ENCODE results near the gene MRTFA. TPM values are rescaled to one million over a fixed set of nuclear protein-coding genes. Genes with fewer than 3 reads are reported as not detected.
"Not testable (repeated sequence)": the region's sequence is repeated elsewhere in the genome, so short reads cannot be mapped to it uniquely, and the experiment has no call there.

MRTFA gene
- total RNA-seq, 1 donor from 2014 or later = 19.7 TPM

DNA sequence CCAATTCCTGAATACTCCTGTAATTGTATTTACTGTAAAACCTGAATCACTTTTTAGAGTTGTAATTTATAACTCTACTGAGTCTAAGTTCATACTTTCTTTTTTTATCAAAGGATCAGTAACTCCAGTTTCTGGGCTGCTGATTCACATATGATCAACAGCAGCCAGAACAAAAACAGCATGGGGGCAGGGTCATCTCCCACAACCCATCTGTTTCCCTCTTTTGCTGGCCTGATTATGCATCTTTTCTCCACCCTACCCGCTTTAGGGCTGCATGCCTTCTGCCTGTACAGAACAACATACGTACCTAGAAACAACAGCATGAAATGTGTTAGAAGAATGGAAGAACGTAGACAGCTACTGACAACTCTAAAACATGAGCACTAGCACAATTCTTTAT, 76.0 kb downstream of the MRTFA start:
- DNase-seq (ENCODE audit: low read depth, low spot score) = peak; percentile 32

DNA sequence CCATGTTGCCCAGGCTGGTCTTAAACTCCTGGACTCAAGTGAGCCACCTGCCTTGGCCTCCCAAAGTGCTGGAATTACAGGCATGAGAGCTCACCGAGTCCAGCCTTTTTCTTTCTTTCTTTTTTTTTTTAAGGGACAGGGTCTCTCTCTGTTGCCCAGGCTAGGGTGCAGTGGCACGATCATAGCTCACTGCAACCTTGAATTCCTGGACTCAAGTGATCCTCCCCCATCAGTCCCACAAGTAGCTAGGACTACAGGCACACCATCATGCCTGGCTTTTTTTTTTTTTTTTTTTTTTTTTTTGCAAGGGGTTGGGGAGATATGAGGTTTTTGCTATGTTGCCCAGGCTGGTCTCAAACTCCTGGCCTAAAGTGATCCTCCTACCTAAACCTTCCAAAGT, 78.5 kb downstream of the MRTFA start:
- no peak for DNase-seq (ENCODE audit: low read depth, low spot score)

DNA sequence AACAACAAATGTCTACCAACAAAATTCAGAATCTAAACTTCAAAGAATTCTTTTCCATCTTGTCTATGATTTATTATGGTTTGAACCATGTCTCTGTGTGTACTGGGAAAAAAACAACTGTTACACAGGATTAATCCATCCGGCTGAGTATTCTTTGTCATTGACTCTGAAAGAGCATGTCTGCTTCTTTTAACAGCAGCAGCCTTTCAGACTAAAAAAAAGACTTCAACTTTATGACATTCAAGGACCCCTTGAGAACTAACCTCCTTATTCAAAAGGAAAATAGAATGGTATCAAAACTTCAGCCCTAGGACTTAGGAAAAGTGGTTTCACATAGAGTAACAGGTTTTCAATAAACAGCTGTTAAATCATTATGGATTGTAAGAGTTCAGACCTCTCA, 79.9 kb downstream of the MRTFA start:
- DNase-seq (ENCODE audit: low read depth, low spot score) = no peak

DNA sequence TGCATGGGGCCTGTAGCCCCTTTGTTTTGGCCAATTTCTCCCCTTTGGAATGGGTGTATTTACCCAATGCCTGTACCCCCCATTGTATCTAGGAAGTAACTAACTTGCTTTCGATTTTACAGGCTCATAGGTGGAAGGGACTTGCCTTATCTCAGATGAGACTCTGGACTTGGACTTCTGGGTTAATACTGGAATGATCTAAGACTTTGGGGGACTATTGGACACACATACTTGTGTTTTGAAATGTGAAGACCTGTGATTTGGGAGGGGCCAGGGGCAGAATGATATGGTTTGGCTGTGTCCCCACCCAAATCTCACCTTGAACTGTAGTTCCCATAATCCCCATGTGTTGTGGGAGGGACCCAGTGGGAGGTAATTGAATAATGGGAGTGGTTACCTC, 82.5 kb downstream of the MRTFA start:
- DNase-seq (ENCODE audit: low read depth, low spot score) = not testable (repeated sequence)

DNA sequence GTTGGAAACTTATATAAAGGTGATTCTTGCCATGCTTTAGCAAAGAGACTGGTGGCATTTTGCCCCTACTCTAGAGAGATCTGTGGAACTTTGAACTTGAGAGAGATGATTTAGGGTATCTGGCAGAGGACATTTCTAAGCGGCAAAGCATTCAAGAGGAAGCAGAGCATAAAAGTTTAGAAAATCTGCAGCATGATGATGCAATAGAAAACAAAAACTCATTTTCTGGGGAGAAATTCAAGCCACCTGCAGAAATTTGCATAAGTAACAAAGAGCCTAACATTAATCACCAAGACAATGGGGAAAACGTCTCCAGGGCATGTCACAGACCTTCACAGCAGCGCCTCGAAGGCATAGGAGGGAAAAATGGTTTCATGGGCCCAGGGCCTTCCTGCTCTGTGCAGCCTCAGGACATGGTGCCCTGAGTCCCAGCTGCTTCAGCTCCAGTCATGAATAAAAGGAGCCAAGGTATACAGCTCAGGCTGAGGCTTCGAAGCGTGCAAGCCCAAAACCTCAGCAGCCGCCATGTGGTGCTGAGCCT, 83.4 kb downstream of the MRTFA start:
- no peak for DNase-seq (ENCODE audit: low read depth, low spot score)

DNA sequence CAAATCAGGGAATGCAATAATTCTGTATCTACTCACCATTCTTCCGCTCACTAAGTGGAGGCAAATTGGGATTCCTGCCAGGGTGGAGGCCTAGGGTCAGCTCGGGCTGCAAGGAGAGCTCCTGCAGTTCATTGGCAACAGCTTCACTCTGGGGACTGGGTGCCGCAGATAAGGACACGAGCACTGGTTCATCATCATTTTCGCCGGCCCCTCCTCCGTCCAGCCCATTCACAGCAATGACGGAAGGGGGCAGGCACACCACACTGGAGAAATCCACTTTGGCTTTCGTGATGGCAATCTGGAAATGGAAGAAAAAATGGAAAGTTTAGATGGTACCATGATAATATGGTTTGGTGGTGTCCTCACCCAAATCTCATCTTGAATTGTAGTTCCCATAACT, 84.4 kb downstream of the MRTFA start:
- DNase-seq (ENCODE audit: low read depth, low spot score) = no peak

DNA sequence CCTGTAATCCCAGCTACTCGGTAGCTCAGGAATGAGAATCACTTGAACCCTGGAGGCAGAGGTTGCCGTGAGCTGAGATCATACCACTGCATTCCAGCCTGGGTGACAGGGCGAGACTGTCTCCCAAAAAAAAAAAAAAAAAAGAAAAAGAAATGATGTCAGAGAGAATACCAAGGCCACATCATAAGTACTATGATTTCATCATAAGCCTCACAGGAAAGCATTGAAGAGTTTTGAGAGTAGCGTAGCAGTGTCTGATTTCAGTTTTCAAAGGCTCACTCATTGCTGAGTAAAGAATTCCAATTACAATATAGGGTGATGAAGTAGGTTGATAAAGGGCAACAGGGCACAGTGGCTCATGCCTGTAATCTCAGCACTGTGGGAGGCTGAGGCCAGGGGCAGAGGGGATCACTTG, 88.8 kb downstream of the MRTFA start:
- no peak for DNase-seq (ENCODE audit: low read depth, low spot score)

DNA sequence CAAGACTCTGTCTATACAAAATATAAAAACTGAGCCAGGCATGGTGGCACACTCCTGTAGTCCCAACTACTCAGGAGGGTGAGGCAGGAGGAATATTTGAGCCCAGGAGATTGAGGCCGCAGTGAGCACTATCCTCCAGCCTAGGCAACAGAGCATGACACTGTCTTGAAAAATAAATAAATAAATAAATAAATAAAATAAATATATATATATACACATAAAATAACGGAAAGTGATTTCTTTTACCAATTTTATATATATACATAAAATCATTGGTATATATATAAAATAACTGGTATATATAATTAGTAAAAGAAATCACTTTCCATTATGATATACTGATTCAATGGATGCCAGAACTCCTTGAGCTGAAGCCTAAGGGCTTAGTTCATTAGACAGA, 91.8 kb downstream of the MRTFA start:
- no peak for DNase-seq (ENCODE audit: low read depth, low spot score)

DNA sequence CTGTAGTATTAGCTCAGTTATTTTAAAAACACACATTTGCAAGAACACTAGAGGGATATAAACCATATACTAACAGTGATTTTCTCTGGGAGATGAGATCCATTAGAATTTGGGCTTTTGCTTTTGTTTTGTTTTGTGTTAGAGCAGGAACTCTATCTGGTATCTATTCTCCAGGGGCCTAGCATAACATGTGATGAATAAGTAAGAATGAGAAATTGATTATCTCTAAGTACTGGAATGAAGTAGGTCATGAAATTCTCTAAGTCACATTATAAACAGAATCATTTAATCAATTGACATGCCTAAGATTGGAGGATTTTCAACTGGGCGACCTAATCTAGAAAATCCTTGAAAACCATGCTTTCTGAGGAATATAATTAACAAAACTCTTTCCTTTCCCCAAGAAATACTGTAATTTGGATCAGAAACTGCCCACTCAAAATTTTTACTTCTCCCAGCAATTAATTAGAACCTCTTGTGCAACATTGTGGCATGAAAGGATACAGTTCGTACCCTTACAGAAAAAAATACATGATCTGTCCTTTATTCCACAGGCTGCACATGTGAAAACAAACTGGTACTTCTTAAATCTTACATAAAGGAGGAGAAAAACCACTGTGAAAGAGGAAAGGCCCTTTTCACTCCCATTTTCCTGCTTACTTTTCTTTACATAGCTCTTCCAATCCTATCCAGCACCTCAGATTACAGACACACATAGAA, 93.5 kb downstream of the MRTFA start:
- DNase-seq (ENCODE audit: low read depth, low spot score) = no peak

DNA sequence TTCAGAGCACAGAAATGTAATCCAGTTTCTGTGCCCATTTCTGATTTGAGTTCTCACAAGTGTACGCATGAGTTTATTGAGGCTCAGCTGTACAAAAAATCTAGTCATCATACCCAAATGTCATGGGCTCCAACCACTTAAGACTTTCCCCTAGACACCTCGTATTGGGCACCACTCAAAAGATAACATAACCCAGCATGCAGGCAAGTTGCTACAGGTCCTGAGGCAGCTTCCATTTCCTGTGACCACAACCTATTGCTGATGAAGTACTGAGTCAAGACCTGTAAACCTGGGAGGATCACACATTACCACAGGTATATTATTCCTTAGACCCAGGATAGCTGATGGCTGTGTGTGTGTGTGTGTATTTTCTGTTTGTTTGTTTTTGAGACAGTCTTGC, 95.2 kb downstream of the MRTFA start:
- no peak for DNase-seq (ENCODE audit: low read depth, low spot score)

DNA sequence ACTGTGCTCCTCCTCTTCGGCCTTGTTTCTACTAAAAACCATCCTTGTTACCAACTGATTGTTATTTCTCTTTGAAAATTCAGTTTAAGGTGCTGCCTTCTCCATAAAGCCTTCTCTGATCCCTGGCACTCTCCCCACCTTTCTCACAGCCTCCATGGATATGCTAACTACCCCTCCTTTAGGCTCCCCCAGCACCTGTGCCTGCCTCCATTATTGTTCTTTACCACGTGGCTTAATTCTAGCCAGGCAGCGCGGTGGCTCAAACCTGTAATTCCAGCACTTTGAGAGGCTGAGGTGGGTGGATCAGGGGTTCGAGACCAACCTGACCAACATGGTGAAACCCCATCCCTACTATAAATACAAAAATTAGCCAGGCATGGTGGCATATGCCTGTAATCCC, 96.3 kb downstream of the MRTFA start:
- DNase-seq (ENCODE audit: low read depth, low spot score) = no peak

DNA sequence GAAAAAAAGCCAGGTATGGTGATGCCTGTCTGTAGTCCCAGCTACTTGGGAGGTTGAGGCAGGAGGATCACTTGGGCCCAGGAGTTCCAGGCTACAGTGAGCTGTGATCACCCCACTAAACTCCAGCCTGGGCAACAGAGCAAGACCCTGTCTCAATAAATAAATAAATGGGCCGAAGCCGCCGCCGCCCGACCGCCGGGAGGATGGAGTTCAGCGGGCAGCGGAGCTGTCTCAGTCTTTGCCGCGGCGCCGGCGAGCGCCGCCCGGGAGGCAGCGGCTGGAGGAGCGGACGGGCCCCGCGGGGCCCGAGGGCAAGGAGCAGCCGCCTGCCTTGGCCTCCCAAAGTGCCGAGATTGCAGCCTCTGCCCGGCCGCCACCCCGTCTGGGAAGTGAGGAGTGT, 100.4 kb downstream of the MRTFA start:
- DNase-seq (ENCODE audit: low read depth, low spot score) = not testable (repeated sequence)

DNA sequence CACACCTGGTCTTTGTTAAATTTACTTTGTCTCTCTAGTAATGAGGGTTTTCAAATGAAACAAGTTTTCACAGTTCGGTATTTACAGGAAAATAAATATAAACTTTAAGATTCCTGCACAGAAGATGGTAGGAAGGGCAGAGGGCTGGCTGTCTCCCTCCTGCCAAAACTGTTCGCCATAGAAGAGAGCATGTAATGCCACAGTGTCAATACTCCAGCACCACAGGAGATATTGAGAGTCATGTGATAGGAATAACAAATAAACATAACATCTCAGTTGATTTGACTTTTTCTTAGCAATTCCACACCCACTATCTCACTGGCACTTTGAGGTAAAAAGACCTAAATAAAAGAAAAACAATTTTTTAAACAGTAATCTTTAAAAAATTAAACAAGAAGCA, 100.9 kb downstream of the MRTFA start:
- DNase-seq (ENCODE audit: low read depth, low spot score) = no peak

DNA sequence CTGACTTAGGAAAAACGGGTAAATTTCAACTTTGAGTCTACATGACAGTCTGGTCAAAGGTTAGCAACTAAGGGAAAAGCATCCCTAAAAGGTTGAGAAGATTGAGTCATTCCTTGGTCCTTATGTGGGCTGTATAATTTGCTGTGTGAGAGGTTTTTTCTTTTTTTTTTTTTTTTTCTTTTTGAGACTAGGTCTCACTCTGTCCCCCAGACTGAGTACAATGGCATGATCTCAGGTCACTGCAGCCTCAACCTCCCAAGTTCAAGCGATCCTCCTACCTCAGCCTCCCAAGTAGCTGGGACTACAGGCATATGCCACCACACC, 101.4 kb downstream of the MRTFA start:
- DNase-seq (ENCODE audit: low read depth, low spot score) = no peak

DNA sequence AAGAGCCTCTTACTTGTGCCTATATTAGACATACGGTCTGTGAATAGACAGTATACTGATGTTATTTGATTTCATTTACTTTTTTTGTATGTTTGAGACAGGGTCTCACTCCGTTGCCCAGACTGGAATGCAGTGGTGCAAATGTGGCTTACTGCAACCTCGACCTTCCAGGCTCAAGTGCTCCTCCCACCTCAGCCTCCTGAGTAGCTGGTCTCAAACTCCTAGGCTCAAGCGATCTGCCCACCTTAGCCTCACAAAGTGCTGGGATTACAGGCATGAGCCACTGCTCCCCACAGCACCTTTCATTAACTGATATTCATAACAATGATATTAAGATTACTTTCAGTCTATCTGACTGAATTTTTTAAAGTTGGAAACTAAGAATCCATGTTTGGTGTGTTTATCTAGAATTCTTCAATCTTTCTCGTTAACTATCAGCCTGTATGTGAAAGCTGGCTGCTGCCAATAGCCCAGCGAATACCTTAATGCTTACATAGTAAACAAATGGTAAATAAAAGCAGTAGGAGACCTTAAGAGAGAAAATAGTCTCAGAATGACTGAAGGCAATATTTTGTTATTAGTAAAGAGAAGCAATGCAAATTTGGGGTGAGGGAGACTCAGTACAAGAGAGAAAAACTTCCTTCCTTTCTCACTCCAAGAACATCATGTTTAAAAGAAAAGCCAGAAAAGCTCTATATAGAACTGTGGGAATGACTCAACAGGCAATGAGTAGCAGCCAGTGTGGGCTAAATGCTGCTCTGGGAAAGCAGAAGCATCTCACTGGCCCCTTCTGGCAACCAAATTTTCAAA, 101.9 kb downstream of the MRTFA start:
- no peak for DNase-seq (ENCODE audit: low read depth, low spot score)

DNA sequence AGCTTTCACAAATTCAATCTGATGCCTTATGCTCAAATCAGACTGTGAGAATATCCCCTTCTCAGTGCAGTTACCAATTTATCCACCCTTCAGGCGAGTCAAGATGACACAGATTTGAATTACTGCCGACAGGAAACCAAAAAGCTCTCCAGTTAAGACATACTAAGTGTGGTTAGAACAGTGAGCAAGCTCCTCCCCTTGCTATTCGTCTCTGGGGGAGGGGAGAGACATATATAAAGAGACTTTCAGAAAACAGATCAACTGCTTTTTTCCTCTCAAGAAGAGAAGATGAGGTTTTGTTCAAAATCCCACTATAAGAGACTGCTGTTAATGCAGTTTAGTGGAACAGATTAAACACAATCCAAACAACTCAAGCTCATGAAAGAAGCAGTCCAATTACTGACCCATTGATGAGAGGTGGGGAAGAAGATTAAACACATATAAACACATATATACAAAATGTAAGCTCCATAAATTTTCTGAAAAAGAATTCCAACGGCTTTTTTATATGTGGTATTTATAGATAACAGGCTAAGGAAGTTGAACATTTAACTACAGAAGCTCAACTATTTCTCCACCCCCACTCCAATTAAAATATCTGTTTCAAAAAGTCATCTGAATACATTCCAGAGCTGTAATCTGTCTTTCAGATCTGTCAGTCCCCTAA, 102.7 kb downstream of the MRTFA start:
- no peak for DNase-seq (ENCODE audit: low read depth, low spot score)

DNA sequence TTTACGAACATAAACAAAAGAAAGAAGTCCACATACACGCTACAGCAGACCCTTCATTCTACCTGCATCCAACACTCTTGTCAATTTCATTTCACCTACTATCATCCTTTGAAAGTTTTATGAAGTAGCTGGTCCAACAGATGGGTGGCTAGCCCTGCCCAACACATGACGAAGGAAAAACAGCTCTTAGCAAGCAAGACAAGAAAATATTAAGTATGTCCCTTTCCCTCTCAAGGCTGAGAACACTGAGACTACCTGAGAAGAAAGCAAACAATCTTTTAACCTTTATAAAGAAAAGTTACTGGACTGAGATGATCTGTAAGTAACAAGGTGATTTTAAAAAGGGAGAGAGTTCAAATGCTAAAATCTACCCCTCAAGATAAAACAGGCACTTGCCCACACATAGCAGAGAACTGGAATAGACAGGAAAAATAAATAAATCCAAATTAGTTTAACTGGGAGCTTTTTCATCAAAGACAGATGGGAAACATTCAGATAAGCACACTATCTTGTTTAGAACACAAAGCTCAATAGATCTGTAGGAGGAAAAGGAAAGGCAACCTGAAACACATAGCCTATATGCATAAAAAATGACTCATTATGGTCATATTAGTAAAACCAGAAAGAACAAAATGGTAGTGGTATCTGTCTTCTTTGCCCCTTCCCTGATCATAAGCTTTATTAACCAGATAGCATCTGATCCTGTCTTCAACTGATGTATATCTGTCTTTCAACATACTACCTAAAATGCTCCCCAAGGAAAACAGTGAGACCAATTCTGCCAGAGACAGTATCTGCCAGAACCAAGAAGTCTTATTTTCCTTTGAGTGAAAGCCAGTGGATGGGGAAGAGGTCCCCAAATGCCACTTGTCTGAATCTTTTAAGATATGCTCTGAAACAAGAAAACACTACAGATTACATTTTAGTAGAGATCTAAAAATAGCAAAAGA, 104.3 kb downstream of the MRTFA start:
- DNase-seq (ENCODE audit: low read depth, low spot score) = no peak

DNA sequence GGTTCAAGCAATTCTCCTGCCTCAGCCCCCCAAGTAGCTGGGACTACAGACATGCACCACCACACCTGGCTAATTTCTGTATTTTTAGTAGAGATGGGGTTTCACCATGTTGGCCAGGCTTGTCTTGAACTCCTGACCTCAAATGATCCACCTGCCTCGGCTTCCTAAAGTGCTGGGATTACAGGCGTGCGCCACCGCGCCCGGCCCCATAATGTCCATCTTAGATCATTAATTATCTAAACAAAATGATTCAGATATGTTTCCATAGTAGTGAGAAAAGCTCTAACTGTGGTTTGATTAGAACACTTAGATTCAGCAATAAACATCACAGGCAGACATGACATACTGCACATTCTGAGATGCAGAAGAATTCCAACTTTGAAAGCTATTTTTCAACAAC, 106.1 kb downstream of the MRTFA start:
- not testable (repeated sequence) for DNase-seq (ENCODE audit: low read depth, low spot score)

DNA sequence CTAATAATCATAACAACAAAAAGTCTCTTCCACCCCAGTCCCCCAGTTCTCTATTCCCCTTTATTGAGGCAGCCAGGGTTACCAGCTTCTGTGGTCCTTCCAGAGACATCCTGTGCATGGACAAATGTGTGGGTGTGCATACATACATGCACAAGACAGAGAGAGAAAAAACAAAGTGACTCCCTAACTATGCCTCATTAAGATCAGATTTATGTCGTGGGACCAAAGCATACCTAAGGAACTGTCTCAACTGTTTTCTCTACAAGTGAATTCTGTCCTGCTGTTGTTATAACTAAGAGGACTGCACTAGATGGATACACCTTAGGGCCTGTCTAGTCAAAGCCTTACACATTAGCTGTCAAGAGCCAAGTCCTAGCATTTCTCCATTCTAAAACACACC, 106.7 kb downstream of the MRTFA start:
- DNase-seq (ENCODE audit: low read depth, low spot score) = no peak

DNA sequence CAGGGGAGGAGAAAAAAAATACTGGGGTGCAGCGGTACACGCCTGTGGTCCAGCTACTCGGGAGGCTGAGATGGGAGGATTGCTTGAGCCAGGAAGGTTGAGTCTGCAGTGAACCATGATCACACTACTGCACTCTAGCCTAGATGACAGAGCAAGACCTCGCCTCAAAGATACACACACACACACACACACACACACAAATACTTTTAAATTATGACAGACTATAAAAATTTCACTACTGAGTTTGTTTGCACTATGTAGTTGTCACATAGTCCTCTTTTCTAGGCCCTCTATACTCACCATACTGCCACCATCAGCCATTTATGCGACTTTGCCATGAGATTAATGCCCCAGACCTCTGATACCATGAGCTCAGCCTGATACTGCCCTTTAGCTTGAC, 109.6 kb downstream of the MRTFA start:
- no peak for DNase-seq (ENCODE audit: low read depth, low spot score)

DNA sequence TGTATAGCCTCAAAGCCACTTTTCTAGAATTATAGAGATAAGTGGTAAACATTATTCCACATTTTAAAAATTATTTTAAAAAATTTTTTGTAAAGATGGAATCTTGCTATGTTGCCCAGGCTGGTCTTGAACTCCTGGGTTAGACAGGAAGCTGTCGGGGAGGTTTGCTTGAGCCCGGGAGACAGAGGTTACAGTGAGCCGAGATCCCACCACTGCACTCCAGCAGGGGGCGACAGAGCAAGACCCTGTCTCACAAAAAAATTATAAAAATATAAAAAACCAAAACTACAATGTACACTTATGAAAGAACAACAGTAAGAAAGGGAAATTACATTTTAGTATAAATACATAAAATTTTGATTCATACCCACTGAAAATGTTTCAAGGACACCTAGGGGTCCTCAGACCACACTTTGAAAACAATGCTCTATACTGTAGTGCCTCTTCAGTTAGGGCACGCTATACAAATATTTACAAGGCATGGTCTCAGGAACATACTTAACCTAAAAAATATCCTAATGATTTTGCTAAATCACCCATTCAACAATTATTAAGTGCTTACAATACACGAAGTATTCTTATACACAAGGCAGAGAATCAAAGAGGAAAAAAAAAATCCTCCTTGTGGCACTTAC, 111.2 kb downstream of the MRTFA start:
- no peak for DNase-seq (ENCODE audit: low read depth, low spot score)
